ENCODE measurements around the gene RAPGEF1. TPM values are rescaled to one million over a fixed set of nuclear protein-coding genes. Genes with fewer than 3 reads are reported as not detected.
"Not testable (repeated sequence)": the region's sequence is repeated elsewhere in the genome, so short reads cannot be mapped to it uniquely, and the experiment has no call there.

The RAPGEF1 gene
- total RNA-seq, 1 experiment from 2014 or later, result 22.5 TPM

GRCh38 chr9:131728961-131729360 is 10.9 kb downstream of the RAPGEF1 start:
- DNase-seq (ENCODE audit: low read depth), result no peak

- DNase-seq (ENCODE audit: low read depth), result no peak
These were observed 11.3 kb downstream of the RAPGEF1 start for GRCh38 chr9:131728546-131728910.

GRCh38 chr9:131727795-131728545 is 11.9 kb downstream of the RAPGEF1 start:
- DNase-seq (ENCODE audit: low read depth), result no peak

- DNase-seq (ENCODE audit: low read depth), result peak; percentile 47
These were observed 12.6 kb downstream of the RAPGEF1 start for GRCh38 chr9:131727184-131727759.

- DNase-seq (ENCODE audit: low read depth), result no peak
These were observed 15.2 kb downstream of the RAPGEF1 start for GRCh38 chr9:131724683-131725082.

- DNase-seq (ENCODE audit: low read depth), result no peak
These were observed 16.2 kb downstream of the RAPGEF1 start for GRCh38 chr9:131723632-131724031.

GRCh38 chr9:131722255-131722654 is 17.6 kb downstream of the RAPGEF1 start:
- DNase-seq (ENCODE audit: low read depth), result no peak

- DNase-seq (ENCODE audit: low read depth), result no peak
These were observed 18.8 kb downstream of the RAPGEF1 start for GRCh38 chr9:131721076-131721475.

- no peak for DNase-seq (ENCODE audit: low read depth)
These were observed 19.5 kb downstream of the RAPGEF1 start for GRCh38 chr9:131720330-131720729.

- no peak for DNase-seq (ENCODE audit: low read depth)
These were observed 20.5 kb downstream of the RAPGEF1 start for GRCh38 chr9:131719262-131719908.

- no peak for DNase-seq (ENCODE audit: low read depth)
These were observed 22.0 kb downstream of the RAPGEF1 start for GRCh38 chr9:131717719-131718460.

- DNase-seq (ENCODE audit: low read depth), result no peak
These were observed 24.0 kb downstream of the RAPGEF1 start for GRCh38 chr9:131715906-131716305.

- DNase-seq (ENCODE audit: low read depth), result no peak
These were observed 25.1 kb downstream of the RAPGEF1 start for GRCh38 chr9:131714821-131715220.

GRCh38 chr9:131714161-131714646 is 25.7 kb downstream of the RAPGEF1 start:
- DNase-seq (ENCODE audit: low read depth), result peak; percentile 65

GRCh38 chr9:131713016-131713415 is 26.9 kb downstream of the RAPGEF1 start:
- no peak for DNase-seq (ENCODE audit: low read depth)

- no peak for DNase-seq (ENCODE audit: low read depth)
These were observed 27.6 kb downstream of the RAPGEF1 start for GRCh38 chr9:131712151-131712716.

GRCh38 chr9:131709771-131710431 is 30.0 kb downstream of the RAPGEF1 start:
- DNase-seq (ENCODE audit: low read depth), result peak; percentile 23

GRCh38 chr9:131709010-131709770 is 30.7 kb downstream of the RAPGEF1 start:
- DNase-seq (ENCODE audit: low read depth), result not testable (repeated sequence)

- no peak for DNase-seq (ENCODE audit: low read depth)
These were observed 31.5 kb downstream of the RAPGEF1 start for GRCh38 chr9:131708226-131709002.

All from HT1080 (cell line).